Mammary epithelial cell (primary cell): ENCODE results near the gene CAPN11.

Experiments used
- EZH2 ChIP-seq: IDR thresholded peaks from 2 replicates; pipeline ENCODE4 v1.6.1; 2012; ENCODE audit warnings: low read length, inconsistent platforms, borderline replicate concordance
- TF ChIP-seq, protein P1 (sequence below), 2 donors: IDR thresholded peaks in 1 of 2; conservative IDR thresholded peaks in 1 of 2; 2 replicates each; pipeline ENCODE4 v1.5.1; 2011 to 2012; ENCODE audit warnings: inconsistent platforms in 2 of 2, low read length in 2 of 2, mild to moderate bottlenecking in 2 of 2, control low read depth in 1 of 2, low read depth in 1 of 2; ENCODE audit not compliant: insufficient read depth in 1 of 2; ENCODE audit errors: extremely low read depth in 1 of 2

DNA sequence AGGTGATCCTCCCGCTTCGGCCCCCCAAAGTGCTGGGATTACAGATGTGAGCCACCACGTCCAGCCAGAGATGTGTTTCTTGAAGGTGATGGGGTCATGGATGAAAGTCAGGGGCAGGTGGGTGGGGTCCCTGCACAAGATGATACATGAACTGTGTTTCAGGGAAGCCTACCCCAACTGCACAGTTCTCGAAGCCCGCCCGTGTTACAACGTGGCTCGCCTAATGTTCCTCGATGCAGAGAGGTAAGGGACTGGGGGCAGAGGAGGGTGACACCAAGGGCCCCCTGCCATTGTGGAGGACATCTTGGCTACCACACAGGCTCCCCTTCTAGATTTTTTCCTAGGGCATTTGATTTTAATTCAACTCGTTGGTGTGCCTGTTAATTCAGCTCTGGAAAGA lies 11.9 kb upstream of the CAPN11 start:
- TF ChIP-seq, protein P1, sequence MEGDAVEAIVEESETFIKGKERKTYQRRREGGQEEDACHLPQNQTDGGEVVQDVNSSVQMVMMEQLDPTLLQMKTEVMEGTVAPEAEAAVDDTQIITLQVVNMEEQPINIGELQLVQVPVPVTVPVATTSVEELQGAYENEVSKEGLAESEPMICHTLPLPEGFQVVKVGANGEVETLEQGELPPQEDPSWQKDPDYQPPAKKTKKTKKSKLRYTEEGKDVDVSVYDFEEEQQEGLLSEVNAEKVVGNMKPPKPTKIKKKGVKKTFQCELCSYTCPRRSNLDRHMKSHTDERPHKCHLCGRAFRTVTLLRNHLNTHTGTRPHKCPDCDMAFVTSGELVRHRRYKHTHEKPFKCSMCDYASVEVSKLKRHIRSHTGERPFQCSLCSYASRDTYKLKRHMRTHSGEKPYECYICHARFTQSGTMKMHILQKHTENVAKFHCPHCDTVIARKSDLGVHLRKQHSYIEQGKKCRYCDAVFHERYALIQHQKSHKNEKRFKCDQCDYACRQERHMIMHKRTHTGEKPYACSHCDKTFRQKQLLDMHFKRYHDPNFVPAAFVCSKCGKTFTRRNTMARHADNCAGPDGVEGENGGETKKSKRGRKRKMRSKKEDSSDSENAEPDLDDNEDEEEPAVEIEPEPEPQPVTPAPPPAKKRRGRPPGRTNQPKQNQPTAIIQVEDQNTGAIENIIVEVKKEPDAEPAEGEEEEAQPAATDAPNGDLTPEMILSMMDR (conservative IDR thresholded peaks at IDR 0.05 in 1 of 2, IDR thresholded peaks at IDR 0.05 in 1 of 2; ENCODE audit: extremely low read depth in 1 of 2, insufficient read depth in 1 of 2, low read depth in 1 of 2, low read length in 2 of 2), result no peak
- TF ChIP-seq EZH2, result no peak
